Measurements from ENCODE around the gene SOSTDC1.

The SOSTDC1 gene

DNA sequence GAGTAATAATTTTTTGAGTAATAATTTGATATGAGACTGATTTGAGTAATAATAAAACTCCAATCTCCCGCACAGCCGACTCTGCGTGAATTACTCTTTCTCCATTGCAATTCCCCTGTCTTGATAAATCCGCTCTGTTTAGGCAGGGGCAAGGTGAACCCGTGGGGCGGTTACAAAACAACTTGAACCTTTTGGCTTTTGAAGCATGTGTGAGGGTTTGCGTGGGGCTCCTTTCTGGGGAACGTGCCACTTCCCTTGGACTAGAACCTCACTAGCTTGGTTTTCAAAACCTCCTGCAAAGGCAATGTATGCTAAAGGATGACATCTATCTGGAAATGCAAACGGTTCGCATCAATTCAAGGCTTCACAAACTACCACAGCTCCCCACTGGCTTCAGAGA is 45.7 kb downstream of the SOSTDC1 start:
- TF ChIP-seq, protein P1, sequence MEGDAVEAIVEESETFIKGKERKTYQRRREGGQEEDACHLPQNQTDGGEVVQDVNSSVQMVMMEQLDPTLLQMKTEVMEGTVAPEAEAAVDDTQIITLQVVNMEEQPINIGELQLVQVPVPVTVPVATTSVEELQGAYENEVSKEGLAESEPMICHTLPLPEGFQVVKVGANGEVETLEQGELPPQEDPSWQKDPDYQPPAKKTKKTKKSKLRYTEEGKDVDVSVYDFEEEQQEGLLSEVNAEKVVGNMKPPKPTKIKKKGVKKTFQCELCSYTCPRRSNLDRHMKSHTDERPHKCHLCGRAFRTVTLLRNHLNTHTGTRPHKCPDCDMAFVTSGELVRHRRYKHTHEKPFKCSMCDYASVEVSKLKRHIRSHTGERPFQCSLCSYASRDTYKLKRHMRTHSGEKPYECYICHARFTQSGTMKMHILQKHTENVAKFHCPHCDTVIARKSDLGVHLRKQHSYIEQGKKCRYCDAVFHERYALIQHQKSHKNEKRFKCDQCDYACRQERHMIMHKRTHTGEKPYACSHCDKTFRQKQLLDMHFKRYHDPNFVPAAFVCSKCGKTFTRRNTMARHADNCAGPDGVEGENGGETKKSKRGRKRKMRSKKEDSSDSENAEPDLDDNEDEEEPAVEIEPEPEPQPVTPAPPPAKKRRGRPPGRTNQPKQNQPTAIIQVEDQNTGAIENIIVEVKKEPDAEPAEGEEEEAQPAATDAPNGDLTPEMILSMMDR (IDR thresholded peaks at IDR 0.05; ENCODE audit: low read depth, low read length): no peak
- no peak for DNase-seq
- no peaks in the 10 kb centered on the region for H3K9me3 ChIP-seq
- peak overlapping the region; percentile 64 for H3K4me3 ChIP-seq (ENCODE audit: low read depth, low read length)
- H3K27me3 ChIP-seq: no peaks in the 10 kb centered on the region
- H3K4me1 ChIP-seq: no peaks in the 10 kb centered on the region; the same call in 1 of the 2 replicates
- H3K36me3 ChIP-seq: no peaks in the 10 kb centered on the region

DNA sequence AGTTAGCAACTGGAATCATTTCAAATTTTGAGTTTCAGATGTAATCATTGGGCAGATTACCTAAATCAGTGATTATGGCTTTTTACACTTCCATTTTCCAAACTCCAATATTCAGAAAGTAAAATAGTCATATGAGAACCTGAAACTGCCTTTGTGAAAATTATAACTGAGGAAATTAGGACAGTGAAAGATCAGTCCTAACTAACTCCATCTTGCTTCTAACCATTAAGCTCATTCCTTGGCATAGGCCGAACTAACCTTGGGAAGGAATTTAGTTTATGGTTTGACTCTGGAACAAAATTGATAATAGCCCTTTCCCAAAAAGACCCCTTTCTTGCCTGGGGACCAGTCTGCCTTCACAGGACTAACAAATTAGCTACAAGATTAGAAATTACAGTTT is 46.4 kb downstream of the SOSTDC1 start:
- H3K27me3 ChIP-seq: no peaks in the 10 kb centered on the region
- no peaks in the 10 kb centered on the region; the same call in 1 of the 2 replicates for H3K4me1 ChIP-seq
- no peaks in the 10 kb centered on the region for H3K36me3 ChIP-seq
- H3K4me3 ChIP-seq (ENCODE audit: low read depth, low read length): no peak overlapping the region
- DNase-seq: no peak
- TF ChIP-seq, protein P1 (IDR thresholded peaks at IDR 0.05; ENCODE audit: low read depth, low read length): no peak
- no peaks in the 10 kb centered on the region for H3K9me3 ChIP-seq

DNA sequence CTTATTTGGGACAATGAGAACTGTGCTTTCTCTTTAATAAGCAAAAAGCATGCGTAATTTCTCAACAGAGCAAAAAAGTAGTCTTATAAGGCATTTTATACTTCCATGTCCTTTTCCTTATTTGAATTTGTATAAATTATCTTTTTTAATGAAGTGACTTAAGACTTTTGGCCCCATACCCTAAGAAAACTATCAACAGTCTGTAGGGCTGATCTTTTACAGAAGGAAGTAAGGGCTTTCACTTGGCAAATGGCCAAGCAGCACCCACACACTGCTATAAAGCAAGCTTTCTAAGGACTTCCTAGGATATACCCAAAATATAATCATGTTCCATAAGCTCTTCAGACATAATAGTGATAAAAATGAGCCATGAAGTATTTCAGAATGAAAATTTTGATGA is 47.6 kb downstream of the SOSTDC1 start:
- TF ChIP-seq, protein P1 (IDR thresholded peaks at IDR 0.05; ENCODE audit: low read depth, low read length): no peak
- Histone ChIP-seq H3K9me3 (no peaks in the 10 kb centered on the region), H3K4me1 (no peaks in the 10 kb centered on the region; the same call in 1 of the 2 replicates), H3K36me3 (no peaks in the 10 kb centered on the region), H3K4me3 (ENCODE audit: low read depth, low read length) (no peak overlapping the region), H3K27me3 (no peaks in the 10 kb centered on the region)
- DNase-seq: no peak

DNA sequence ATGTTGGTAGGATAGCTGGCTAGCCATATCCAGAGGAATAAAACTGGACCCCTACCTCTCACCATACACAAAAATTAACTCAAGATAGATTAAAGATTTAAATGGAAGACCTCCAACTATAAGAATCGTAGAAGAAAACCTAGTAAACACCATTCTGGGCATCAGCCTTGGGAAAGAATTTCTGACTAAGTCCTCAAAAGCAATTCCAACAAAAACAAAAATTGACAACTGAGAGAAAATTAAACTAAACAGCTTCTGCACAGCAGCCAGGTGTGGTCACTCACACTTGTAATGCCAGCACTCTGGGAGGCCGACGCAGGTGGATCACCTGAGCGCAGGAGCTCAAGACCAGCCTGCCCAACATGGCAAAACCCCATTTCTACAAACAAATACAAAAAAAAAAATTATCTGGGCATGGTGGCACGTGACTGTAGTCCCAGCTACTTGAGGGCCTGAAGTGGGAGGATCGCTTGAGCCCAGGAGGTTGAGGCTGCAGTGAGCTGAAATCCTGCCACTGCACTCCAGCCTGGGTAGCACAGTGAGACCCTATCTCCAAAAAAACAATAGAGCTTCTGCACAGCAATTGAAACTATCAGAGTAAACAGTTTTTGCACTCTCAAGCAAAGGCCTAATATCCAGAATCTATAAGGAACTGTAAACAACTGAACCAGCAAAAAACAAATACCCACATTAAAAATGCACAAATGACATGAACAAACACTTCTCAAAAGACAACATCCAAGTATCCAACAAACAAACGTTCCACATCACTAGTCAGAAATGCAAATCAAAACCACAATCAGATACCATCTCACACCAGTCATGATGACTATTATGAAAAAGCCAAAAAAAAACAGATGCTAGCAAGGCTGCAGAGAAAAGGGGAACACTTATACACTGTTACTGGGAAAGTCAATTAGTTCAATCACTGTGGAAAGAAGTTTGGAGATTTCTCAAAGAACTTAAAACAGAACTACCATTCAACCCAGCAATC is 49.0 kb downstream of the SOSTDC1 start:
- Histone ChIP-seq H3K4me3 (ENCODE audit: low read depth, low read length) (no peak overlapping the region), H3K36me3 (no peaks in the 10 kb centered on the region), H3K4me1 (no peaks in the 10 kb centered on the region; the same call in 1 of the 2 replicates), H3K27me3 (no peaks in the 10 kb centered on the region), H3K9me3 (no peaks in the 10 kb centered on the region)
- TF ChIP-seq, protein P1 (IDR thresholded peaks at IDR 0.05; ENCODE audit: low read depth, low read length): no peak
- no peak for DNase-seq

DNA sequence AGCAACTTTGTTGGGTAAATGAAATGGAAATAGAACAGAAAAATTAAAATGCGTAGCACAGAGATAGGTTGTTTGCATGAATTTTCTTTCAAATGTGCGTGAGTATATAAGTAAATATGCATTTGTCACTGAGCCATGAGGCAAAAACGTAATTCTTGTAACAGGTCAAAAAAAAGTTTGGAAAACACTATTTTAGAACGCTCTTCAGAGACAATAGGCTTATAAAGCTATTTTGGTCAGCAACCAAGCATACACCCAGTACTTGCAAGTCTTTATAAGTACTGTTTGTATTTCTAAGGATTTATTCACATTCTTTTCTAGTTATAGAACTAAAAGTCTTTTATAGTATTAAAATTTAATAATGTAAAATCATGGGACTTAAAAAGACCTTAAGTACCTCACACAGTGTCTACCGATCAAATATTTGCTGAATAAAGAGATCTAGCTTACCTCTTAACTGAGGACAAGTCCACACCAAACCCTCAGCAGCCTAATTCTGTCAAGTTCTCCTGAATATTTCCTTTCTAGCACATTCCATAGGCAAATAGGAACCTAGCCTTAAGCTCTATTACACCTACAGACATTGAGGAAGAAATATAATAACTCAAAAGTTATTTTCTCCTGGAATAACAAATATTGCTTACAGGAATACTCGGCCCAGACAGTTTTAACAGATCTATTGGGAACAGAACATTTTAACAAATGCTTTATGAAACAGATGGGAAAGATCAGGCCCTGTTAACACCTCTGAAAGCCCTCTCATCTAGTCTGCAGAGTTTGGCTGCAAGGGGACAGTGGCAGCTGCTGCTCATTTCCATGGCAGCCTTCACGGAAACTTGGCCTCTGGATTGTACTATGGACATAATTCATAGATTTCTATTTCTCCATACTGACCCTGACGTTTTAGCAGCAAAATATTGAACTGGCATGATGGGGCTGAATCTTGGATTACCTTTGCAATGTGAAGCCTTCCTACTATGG is 53.0 kb downstream of the SOSTDC1 start:
- H3K27me3 ChIP-seq: no peaks in the 10 kb centered on the region
- TF ChIP-seq, protein P1 (IDR thresholded peaks at IDR 0.05; ENCODE audit: low read depth, low read length): no peak
- no peaks in the 10 kb centered on the region for H3K4me1 ChIP-seq

More for the DNA sequence above, 53.0 kb downstream of the SOSTDC1 start:
- Histone ChIP-seq H3K9me3 (no peaks in the 10 kb centered on the region), H3K4me3 (ENCODE audit: low read depth, low read length) (no peak overlapping the region), H3K36me3 (no peaks in the 10 kb centered on the region)
- no peak for DNase-seq
